HCT116 (cell line): ENCODE results near the gene CPED1.

Experiments
- CBX3 ChIP-seq: IDR thresholded peaks from 2 replicates; pipeline ENCODE4 v1.6.1; 2012; ENCODE audit warnings: low read depth
- CEBPB ChIP-seq: IDR thresholded peaks from 2 replicates; pipeline ENCODE4 v1.6.1; 2012; ENCODE audit warnings: low read depth
- CTCF ChIP-seq, 3 experiments: fragments of 200-600 bp in 1 of 3; sonication (generic) in 1 of 3; IDR thresholded peaks in 2 of 3; conservative IDR thresholded peaks in 1 of 3; 2 replicates each; pipeline ENCODE4 v1.5.1; 2012 to 2017; ENCODE audit warnings: low read depth in 2 of 3, low read length in 2 of 3, antibody characterized with exemption in 1 of 3, borderline replicate concordance in 1 of 3, control low read depth in 1 of 3, mild to moderate bottlenecking in 1 of 3, mixed read lengths in 1 of 3, mixed run types in 1 of 3, moderate library complexity in 1 of 3; ENCODE audit not compliant: insufficient read depth in 1 of 3
- EZH2 ChIP-seq: fragments of 200-600 bp; sonication (generic); IDR thresholded peaks from 2 replicates; pipeline ENCODE4 v1.6.1; 2017; ENCODE audit warnings: antibody characterized with exemption, mixed run types
- EZH2phosphoT487 ChIP-seq: fragments of 200-600 bp; IDR thresholded peaks from 2 replicates; pipeline ENCODE4 v1.6.1; 2018; ENCODE audit warnings: antibody characterized with exemption, borderline replicate concordance
- POLR2A ChIP-seq: IDR thresholded peaks from 2 replicates; pipeline ENCODE4 v1.7.0; 2011; ENCODE audit warnings: borderline replicate concordance; ENCODE audit not compliant: insufficient read depth, insufficient read length; ENCODE audit errors: extremely low read depth
- POLR2AphosphoS5 ChIP-seq: IDR thresholded peaks from 2 replicates; pipeline ENCODE4 v1.6.1; 2011; ENCODE audit warnings: mild to moderate bottlenecking, low read depth, low read length, moderate library complexity
- RAD21 ChIP-seq: IDR thresholded peaks from 2 replicates; pipeline ENCODE4 v1.6.1; 2012; ENCODE audit warnings: low read depth, mild to moderate bottlenecking
- SIN3A ChIP-seq: IDR thresholded peaks from 2 replicates; pipeline ENCODE4 v1.6.1; 2012; ENCODE audit warnings: low read depth
- SP1 ChIP-seq: IDR thresholded peaks from 2 replicates; pipeline ENCODE4 v1.6.1; 2012; ENCODE audit warnings: low read depth
- ZFX ChIP-seq: fragments of 450-650 bp; IDR thresholded peaks from 2 replicates; pipeline ENCODE4 v1.6.1; 2017
- TF ChIP-seq, protein P1 (sequence below): IDR thresholded peaks from 2 replicates; pipeline ENCODE4 v1.6.1; 2012
- TF ChIP-seq, protein P2 (sequence below): IDR thresholded peaks from 2 replicates; pipeline ENCODE4 v1.6.1; 2012; ENCODE audit warnings: low read depth

DNA sequence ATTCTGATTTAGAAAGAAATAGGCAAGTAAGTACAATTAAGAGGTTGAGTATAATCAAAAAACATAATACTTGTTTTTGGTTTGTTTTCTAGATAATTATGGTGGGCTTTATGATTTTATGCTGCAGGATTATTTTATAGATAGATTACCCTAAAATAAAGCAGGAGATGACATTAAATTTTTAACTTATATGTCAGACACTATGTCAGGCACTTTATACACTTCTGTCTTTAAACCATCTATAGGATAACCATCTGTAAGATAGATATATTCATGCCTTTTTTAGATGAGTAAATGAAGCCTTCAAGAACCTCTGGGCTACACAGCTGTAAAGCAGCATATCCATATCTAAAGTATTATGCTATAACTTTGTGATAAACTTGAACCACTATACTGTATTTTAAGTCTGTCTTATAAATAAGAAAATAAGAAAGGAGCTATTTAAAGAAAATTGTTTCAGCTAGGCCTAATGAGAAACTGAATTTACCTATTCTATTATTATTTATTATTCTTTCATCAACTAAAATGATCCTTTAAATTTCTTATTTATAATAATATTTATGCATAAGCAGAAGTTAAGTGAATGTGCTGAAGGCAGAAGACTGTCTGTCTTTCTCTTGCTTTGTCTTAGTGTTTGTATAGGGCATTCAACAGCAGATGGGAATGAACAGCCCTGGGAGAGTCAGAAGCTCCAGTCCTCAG lies 94.0 kb downstream of the CPED1 start:
- no peak for TF ChIP-seq CTCF (IDR thresholded peaks at IDR 0.05 in 2 of 3, conservative IDR thresholded peaks at IDR 0.05 in 1 of 3; ENCODE audit: borderline replicate concordance in 1 of 3, insufficient read depth in 1 of 3, low read depth in 2 of 3, low read length in 2 of 3)
- TF ChIP-seq EZH2phosphoT487: no peak
- no peak for TF ChIP-seq EZH2
- TF ChIP-seq POLR2A: no peak
- no peak for TF ChIP-seq RAD21
- TF ChIP-seq, protein P1, sequence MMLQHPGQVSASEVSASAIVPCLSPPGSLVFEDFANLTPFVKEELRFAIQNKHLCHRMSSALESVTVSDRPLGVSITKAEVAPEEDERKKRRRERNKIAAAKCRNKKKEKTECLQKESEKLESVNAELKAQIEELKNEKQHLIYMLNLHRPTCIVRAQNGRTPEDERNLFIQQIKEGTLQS: no peak
- TF ChIP-seq ZFX: no peak
- no peak for TF ChIP-seq CBX3
- no peak for TF ChIP-seq SP1
- TF ChIP-seq CEBPB: no peak
- TF ChIP-seq SIN3A: no peak
- TF ChIP-seq, protein P2, sequence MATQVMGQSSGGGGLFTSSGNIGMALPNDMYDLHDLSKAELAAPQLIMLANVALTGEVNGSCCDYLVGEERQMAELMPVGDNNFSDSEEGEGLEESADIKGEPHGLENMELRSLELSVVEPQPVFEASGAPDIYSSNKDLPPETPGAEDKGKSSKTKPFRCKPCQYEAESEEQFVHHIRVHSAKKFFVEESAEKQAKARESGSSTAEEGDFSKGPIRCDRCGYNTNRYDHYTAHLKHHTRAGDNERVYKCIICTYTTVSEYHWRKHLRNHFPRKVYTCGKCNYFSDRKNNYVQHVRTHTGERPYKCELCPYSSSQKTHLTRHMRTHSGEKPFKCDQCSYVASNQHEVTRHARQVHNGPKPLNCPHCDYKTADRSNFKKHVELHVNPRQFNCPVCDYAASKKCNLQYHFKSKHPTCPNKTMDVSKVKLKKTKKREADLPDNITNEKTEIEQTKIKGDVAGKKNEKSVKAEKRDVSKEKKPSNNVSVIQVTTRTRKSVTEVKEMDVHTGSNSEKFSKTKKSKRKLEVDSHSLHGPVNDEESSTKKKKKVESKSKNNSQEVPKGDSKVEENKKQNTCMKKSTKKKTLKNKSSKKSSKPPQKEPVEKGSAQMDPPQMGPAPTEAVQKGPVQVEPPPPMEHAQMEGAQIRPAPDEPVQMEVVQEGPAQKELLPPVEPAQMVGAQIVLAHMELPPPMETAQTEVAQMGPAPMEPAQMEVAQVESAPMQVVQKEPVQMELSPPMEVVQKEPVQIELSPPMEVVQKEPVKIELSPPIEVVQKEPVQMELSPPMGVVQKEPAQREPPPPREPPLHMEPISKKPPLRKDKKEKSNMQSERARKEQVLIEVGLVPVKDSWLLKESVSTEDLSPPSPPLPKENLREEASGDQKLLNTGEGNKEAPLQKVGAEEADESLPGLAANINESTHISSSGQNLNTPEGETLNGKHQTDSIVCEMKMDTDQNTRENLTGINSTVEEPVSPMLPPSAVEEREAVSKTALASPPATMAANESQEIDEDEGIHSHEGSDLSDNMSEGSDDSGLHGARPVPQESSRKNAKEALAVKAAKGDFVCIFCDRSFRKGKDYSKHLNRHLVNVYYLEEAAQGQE: no peak
- no peak for TF ChIP-seq POLR2AphosphoS5
